Vagina (tissue), 2 donors: ENCODE results near the gene STAT4. TPM values are rescaled to one million over a fixed set of nuclear protein-coding genes. Genes with fewer than 3 reads are reported as not detected.

ENCODE experiments used
- DNase-seq, 2 donors: peaks; one replicate each; pipeline ENCODE4 v3.0.0-alpha.2; 2017; ENCODE audit errors: extremely low spot score in 2 of 2
- H3K27ac ChIP-seq: fragments of 200-600 bp; sonication (generic); one replicate; pipeline ENCODE4 v1.5.1; 2019
- H3K27me3 ChIP-seq: fragments of 200-600 bp; sonication (generic); one replicate; pipeline ENCODE4 v1.5.1; 2019
- H3K36me3 ChIP-seq, 2 donors: fragments of 200-600 bp; sonication (generic); one replicate each; pipeline ENCODE4 v1.5.1; 2017 to 2019
- H3K4me1 ChIP-seq: fragments of 200-600 bp; sonication (generic); one replicate; pipeline ENCODE4 v1.5.1; 2019
- H3K4me3 ChIP-seq, 2 donors: fragments of 200-600 bp; sonication (generic); 1 replicate in 1 of 2; 2 replicates in 1 of 2; pipeline ENCODE4 v1.5.1; 2016 to 2019
- H3K9me3 ChIP-seq: fragments of 200-600 bp; sonication (generic); one replicate; pipeline ENCODE4 v1.5.1; 2019
- POLR2A ChIP-seq, 2 donors: fragments of 450-650 bp; IDR thresholded peaks; one replicate each; pipeline ENCODE4 v1.6.1; 2017; ENCODE audit warnings: antibody characterized with exemption in 2 of 2, mild to moderate bottlenecking in 2 of 2, moderate library complexity in 2 of 2
- POLR2AphosphoS5 ChIP-seq, 2 donors: sonication (generic); formaldehyde crosslinking; IDR thresholded peaks; one replicate each; pipeline ENCODE4 v1.9.0; 2017; ENCODE audit warnings: antibody characterized with exemption in 2 of 2, mild to moderate bottlenecking in 2 of 2, low read depth in 1 of 2; ENCODE audit not compliant: insufficient read depth in 1 of 2
- intact Hi-C: fragments of 100-400 bp; cut with DNase I; formaldehyde crosslinking; loops from one replicate; pipeline ENCODE4 v1.15.1; 2023
- small RNA-seq: library from RNA; depleted of rRNA; stranded (forward); fragments of <200 nt; gene quantifications from one replicate; pipeline ENCODE3, GENCODE V24; 2016
- total RNA-seq: library from RNA; depleted of rRNA; stranded (reverse); fragments of >200 nt; gene quantifications from one replicate; pipeline ENCODE4 v1.2.3, GENCODE V29; 2016
- TF ChIP-seq, protein P1 (sequence below), 3 experiments: fragments of 450-650 bp in 2 of 3; fragments of 200-600 bp in 1 of 3; sonication (generic) in 1 of 3; IDR thresholded peaks; one replicate each; pipeline ENCODE4 v1.5.1; 2017 to 2019; ENCODE audit warnings: antibody characterized with exemption in 3 of 3, mild to moderate bottlenecking in 2 of 3, moderate library complexity in 2 of 3

STAT4 gene
- total RNA-seq, 1 donor from 2014 or later: 9.1 TPM

DNA sequence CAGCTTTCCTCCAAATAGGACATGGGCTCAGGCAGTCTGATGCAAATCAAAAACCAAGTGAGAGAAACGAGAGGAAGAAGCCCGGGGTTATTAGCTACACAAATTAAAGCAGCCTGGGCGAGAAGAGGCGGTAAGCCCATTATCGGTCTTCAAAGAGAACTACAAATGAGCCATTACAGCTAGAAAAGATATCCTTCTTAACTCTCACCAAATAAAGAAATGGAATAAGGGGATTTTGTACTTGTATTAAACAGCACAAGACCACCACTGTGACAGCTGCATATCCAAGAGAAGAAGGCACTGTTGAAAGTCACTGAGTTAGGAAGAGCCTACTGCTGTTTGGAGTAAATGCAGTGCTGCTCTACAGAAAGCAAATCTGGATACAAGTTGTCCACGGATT is 169.5 kb downstream of the STAT4 start:
- Histone ChIP-seq H3K4me1 (no peaks in the 10 kb centered on the region), H3K9me3 (no peaks in the 10 kb centered on the region), H3K36me3 (peaks cover 0 to 85% of the 10 kb centered on the region in 2 donors), H3K27me3 (no peaks in the 10 kb centered on the region), H3K27ac (no peak overlapping the region), H3K4me3 (no peak overlapping the region)
- intact Hi-C loops: no loop called here
- no peak for DNase-seq
- TF ChIP-seq POLR2A (IDR thresholded peaks at IDR 0.05): no peak
- TF ChIP-seq, protein P1, sequence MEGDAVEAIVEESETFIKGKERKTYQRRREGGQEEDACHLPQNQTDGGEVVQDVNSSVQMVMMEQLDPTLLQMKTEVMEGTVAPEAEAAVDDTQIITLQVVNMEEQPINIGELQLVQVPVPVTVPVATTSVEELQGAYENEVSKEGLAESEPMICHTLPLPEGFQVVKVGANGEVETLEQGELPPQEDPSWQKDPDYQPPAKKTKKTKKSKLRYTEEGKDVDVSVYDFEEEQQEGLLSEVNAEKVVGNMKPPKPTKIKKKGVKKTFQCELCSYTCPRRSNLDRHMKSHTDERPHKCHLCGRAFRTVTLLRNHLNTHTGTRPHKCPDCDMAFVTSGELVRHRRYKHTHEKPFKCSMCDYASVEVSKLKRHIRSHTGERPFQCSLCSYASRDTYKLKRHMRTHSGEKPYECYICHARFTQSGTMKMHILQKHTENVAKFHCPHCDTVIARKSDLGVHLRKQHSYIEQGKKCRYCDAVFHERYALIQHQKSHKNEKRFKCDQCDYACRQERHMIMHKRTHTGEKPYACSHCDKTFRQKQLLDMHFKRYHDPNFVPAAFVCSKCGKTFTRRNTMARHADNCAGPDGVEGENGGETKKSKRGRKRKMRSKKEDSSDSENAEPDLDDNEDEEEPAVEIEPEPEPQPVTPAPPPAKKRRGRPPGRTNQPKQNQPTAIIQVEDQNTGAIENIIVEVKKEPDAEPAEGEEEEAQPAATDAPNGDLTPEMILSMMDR (IDR thresholded peaks at IDR 0.05): no peak

DNA sequence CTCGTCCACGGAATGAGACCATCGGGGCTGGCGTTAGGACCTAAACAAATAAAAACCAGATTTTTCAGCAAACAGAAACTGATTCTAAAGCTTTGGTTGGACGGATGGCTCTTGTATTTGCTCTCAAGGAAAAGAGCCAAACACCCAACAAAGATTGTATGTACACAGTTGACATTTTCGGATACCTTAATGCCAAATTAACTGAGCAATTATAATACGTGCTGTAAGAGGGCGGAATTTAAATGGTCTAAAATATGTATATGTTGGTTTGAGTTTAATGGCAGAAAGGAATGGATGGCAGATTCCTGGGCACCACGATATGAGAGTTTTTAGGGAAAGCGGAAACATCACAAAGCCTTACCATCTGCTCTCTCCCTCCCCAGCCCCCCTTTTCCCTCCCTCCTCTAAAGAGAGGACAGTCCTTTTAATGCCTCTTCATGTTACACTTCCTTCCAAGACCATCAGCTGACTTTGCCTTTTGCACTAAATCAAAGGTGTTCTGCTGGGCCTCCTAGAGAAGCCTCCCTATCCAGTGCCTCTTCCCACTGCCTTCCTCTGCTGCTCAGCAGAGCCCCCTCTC is 170.1 kb downstream of the STAT4 start:
- TF ChIP-seq, protein P1 (IDR thresholded peaks at IDR 0.05): no peak
- TF ChIP-seq POLR2A (IDR thresholded peaks at IDR 0.05) (no peak), POLR2AphosphoS5 (IDR thresholded peaks at IDR 0.05; ENCODE audit: insufficient read depth in 1 of 2, low read depth in 1 of 2) (no peak)
- no peak for DNase-seq
- Histone ChIP-seq H3K4me3 (no peak overlapping the region), H3K9me3 (no peaks in the 10 kb centered on the region), H3K36me3 (peaks cover 0 to 86% of the 10 kb centered on the region in 2 donors), H3K4me1 (no peaks in the 10 kb centered on the region), H3K27ac (peak overlapping the region; percentile 24), H3K27me3 (no peaks in the 10 kb centered on the region)
- intact Hi-C loops: no loop called here

DNA sequence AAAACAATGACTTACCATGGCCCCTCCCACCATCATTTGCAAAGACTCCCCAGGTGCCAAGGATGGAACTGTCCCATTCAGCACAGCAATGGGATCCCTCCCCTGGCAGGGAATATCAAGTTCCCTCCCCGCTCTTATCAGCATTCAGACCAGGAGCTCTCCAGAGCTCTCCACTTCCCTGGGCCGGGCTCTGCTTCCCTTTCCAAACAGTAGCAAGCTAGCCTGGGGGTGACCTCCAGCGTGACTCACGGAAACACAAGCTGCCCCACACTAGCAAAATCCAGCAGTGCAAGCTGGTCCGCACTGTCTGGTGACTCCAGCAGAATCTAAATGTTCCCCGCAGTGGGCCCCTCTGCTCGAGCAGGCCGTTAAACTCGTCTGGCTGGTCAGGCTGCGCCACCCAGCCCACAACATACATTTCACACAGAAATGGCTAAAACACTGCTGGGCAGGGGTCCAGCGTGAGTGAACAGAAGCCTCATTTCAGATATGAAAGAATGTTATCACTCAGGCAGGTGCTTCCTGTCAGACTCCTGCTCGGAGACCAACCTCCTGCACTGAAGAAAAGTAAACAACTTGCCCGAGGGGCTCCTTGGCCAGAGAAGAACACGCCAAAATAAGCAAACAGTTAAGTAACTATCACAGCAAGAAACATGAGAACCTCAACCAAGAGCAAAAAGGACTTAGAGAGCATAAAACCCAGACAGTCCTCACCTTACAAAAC is 170.7 kb downstream of the STAT4 start:
- no peaks in the 10 kb centered on the region for H3K9me3 ChIP-seq
- peaks cover 0 to 85% of the 10 kb centered on the region in 2 donors for H3K36me3 ChIP-seq
- TF ChIP-seq POLR2AphosphoS5 (IDR thresholded peaks at IDR 0.05; ENCODE audit: insufficient read depth in 1 of 2, low read depth in 1 of 2): peak; percentile 35 to 63
- TF ChIP-seq, protein P1 (IDR thresholded peaks at IDR 0.05): no peak

More for the DNA sequence above, 170.7 kb downstream of the STAT4 start:
- Histone ChIP-seq H3K27ac (peak overlapping the region; percentile 24), H3K27me3 (no peaks in the 10 kb centered on the region), H3K4me1 (no peaks in the 10 kb centered on the region), H3K4me3 (no peak overlapping the region)
- intact Hi-C loops: no loop called here
- DNase-seq: no peak

Small RNA genes lying within 50 kb of the gene (small RNA-seq; reads per million reads assigned to genes)
- gene RNU6-959P: not detected

Other genes with a start within 250 kb of the STAT4 start
- gene STAT1, start 136.8 kb downstream of the STAT4 start, total RNA-seq: 35.6 TPM
- gene MYO1B, start 94.4 kb upstream of the STAT4 start, total RNA-seq: 43.7 TPM